ENCODE data around the gene TMIE.

DNA sequence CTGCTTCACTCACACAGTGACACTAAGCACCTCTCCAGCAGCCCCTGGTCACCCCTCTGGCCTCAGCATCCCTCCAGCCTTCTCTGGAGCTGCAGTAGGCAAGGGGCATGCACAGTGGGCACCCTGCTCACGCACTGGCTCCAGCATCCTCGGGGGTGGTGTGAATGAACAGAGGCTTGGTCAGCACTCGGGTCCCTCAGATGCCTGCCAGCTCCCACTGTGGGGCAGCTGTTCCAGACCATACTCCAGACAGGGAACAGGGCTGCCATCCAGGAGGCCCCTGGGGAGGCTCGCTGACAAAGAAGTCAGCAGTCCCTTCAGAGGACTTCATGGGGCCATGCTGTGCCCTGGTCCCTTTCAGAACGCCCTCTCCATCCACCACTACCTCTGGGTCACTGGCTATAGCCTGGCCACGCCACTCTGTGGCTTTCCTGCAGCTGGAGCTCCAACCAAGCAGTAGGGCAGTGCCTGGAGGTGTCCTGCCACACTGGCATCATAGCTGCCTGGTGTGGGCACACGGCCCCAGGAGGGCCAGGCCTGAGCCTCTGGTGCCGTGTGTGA lies 34.1 kb upstream of the TMIE start:
- TF ChIP-seq, protein P1, sequence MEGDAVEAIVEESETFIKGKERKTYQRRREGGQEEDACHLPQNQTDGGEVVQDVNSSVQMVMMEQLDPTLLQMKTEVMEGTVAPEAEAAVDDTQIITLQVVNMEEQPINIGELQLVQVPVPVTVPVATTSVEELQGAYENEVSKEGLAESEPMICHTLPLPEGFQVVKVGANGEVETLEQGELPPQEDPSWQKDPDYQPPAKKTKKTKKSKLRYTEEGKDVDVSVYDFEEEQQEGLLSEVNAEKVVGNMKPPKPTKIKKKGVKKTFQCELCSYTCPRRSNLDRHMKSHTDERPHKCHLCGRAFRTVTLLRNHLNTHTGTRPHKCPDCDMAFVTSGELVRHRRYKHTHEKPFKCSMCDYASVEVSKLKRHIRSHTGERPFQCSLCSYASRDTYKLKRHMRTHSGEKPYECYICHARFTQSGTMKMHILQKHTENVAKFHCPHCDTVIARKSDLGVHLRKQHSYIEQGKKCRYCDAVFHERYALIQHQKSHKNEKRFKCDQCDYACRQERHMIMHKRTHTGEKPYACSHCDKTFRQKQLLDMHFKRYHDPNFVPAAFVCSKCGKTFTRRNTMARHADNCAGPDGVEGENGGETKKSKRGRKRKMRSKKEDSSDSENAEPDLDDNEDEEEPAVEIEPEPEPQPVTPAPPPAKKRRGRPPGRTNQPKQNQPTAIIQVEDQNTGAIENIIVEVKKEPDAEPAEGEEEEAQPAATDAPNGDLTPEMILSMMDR (IDR thresholded peaks at IDR 0.05) = no peak
- TF ChIP-seq POLR2A (IDR thresholded peaks at IDR 0.05) (no peak), EP300 (IDR thresholded peaks at IDR 0.05; ENCODE audit: low read depth) (no peak), POLR2AphosphoS5 (IDR thresholded peaks at IDR 0.05) (no peak)
